ENCODE data around the gene KCNA3.

- no peak for TF ChIP-seq FOXK2 (IDR thresholded peaks at IDR 0.05)
- no peak for TF ChIP-seq FOXM1 (IDR thresholded peaks at IDR 0.05; ENCODE audit: borderline replicate concordance)
- no peak for TF ChIP-seq ARNT (IDR thresholded peaks at IDR 0.05)
- TF ChIP-seq ELF4 (IDR thresholded peaks at IDR 0.05) = no peak
- no peak for TF ChIP-seq SP1 (IDR thresholded peaks at IDR 0.05)
- TF ChIP-seq CTBP1 (IDR thresholded peaks at IDR 0.05; ENCODE audit: borderline replicate concordance) = no peak
- no peak for TF ChIP-seq BHLHE40 (IDR thresholded peaks at IDR 0.05; ENCODE audit: borderline replicate concordance)
- TF ChIP-seq ZNF384 (IDR thresholded peaks at IDR 0.05) = no peak
- TF ChIP-seq PKNOX1 (IDR thresholded peaks at IDR 0.05) = no peak
- TF ChIP-seq SUZ12 (IDR thresholded peaks at IDR 0.05) = no peak
- no peak for TF ChIP-seq NFRKB (IDR thresholded peaks at IDR 0.05)
- TF ChIP-seq HDGF (IDR thresholded peaks at IDR 0.05; ENCODE audit: borderline replicate concordance) = no peak
- TF ChIP-seq FOXA1 (IDR thresholded peaks at IDR 0.05) = no peak
Measured at GRCh38 chr1:110663241-110663640, 11.5 kb downstream of the KCNA3 start.
